Measurements from ENCODE around the gene LEMD1.

- peak in 1 of 11 experiments; percentile 14 for TF ChIP-seq CTCF (IDR thresholded peaks at IDR 0.05 in 8 of 11, conservative IDR thresholded peaks at IDR 0.05 in 3 of 11)
- no peak for TF ChIP-seq POLR2AphosphoS5 (IDR thresholded peaks at IDR 0.05)
Measured at GRCh38 chr1:205375835-205376545, 45.9 kb downstream of the LEMD1 start.

Data from spleen (tissue), 7 donors.